GM19239 (cell line): Measurements from ENCODE around the gene RBKS.

Experiments used
- DNase-seq: peaks from one replicate; pipeline ENCODE4 v3.0.0; 2011; ENCODE audit warnings: low spot score; ENCODE audit not compliant: insufficient read length
- FAIRE-seq: peaks from 2 replicates; lab custom pipeline; 2011; peaks lifted over from hg19 to GRCh38; lab: Jason Lieb, UNC

RBKS gene

DNA sequence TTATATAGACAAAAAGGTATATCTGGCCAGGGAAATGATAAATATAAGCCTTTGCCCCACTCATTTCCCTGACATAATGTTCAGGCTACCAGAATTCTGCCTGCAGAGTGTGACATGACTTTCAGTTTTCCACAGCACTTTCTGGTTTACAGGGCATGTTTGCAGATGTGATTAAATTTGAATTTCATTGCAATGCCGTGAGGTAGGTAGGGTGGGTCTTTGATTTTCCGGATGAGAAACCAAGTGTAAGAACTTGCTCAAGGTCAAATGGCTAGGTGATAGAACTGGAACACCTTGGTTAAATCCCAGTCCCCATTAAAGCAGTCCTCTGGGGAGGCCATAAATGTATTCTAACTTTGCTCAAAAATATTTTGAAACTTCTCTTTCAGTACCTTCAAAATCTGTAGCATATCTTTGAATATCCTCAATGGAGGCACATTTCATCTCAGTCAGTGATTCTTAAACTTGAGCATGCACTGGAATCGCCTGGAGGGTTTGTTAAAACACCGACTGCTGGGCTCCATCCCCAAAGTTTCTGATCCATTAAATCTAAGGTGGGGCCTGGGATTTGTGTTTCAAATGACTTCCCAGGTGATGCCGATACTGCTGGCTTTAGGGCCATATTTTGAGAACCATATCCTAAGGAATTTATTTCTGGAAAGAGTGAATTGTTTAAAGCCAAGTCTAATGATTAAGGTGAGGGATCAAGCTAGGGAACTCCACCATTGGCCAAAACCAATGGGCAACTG lies 83.7 kb downstream of the RBKS start:
- no peak for DNase-seq
- no peak for FAIRE-seq

DNA sequence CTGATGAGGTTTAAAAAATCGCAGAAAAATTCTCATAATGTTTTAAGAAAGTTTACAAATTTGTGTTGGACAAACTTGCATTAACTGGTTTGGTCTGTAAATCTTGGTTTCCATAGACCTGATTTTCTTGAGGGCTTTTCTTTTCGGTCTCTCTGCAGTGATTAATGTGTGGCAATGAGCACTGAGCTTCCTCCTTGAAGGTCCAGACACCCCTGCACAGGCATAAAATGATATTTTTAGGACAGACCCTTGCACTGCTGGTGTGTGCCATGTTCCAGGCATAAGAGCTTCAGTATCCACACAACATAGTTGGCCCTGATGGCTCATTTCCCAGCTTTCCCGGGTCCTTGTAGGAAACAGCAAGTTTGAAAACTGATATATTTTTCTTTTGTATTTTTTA lies 85.0 kb downstream of the RBKS start:
- DNase-seq, result no peak

DNA sequence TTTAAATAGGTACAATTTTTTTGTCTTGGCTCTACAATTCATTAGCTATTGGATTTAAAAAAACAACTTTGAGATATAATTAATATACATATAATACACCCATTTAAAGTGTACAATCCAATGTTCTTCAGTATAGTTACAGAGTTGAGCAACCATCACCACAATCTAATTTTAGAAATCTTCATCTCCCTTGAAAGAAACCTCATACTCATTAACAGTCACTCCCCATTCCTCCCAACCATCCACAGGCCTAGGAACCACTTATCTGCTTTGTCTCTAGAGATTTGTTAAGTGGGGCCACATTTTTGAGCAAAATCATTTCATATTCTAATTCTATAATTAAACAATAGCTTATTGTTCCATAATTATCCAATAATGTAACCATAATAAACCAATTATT lies 86.0 kb downstream of the RBKS start:
- no peak for FAIRE-seq
- no peak for DNase-seq

More for the DNA sequence above, 85.0 kb downstream of the RBKS start:
- FAIRE-seq, result no peak

DNA sequence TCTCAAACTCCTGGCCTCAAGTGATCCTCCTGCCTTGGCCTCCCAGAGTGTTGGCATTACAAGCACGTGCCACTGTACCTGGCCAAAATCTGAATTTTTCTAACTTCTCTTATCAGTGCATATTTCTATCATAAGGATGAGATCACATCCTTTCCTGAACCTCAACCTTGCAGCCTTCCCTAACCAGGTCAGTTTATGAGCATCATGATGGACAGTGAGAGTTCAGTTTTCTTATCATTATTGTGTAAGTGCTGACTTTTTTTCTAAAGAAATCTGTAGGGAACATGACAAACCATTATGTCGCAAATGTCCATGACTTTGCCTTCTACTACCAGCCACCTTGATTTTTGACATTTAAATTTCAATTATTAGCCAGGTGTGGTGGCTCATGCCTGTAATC lies 87.1 kb downstream of the RBKS start:
- FAIRE-seq (no peak), DNase-seq (no peak)

DNA sequence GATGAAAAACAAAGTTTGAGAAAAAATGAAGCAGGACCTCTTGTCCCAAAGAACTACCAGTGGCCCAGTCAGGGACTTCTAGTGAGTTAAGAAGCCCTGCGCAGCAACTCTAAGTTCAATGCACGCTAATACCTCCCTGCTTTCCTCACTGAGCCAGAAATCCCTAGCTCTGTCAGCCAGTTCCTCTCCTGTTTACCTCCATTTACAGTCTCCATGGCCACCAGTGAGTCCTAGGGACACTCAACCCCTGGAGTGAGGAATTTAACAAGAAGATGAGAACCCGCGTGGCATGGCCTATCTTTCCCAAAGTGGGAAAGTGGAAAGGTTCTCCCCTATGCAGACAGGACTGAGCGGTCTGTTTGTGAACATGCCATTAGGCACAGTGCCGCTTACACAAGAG lies 87.6 kb downstream of the RBKS start:
- no peak for FAIRE-seq
- DNase-seq, result no peak

DNA sequence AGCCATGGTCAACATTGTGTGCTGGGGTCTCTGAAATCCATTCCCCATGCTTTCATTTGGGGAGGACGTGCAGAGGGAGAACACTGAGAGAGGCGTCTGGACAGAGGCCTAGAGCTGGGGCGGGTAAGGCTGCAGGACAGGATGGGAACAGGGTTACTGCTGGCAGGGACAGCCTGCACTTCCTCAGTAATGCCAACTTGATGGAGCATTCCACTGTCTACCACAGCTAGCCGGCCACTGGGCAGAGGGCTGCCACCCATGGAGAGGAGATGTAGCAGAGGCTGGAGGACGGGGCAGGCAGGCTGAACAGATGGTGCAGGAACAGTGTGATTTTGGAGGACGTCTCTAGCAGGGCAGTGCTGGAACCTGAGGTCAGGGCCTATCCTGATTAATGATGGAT lies 89.3 kb downstream of the RBKS start:
- DNase-seq (no peak), FAIRE-seq (no peak)

DNA sequence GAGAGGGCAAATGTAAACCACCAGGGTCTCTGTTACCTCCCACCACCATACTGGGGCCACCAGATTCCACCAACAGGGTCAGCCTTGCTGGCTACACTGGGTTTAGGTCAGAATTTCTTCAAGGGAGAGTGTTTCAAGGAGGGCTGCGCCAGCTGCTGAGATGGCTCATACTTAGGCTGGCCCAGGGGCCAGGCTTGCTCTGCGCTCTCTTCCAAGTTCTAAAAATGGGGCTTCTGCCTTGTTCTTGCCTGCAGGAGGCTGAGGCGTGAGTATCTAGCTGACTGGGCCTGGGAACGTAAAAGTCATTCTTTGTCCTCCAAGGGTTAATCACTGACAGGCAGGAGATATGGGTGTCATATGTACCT lies 90.6 kb downstream of the RBKS start:
- DNase-seq (no peak), FAIRE-seq (no peak)

DNA sequence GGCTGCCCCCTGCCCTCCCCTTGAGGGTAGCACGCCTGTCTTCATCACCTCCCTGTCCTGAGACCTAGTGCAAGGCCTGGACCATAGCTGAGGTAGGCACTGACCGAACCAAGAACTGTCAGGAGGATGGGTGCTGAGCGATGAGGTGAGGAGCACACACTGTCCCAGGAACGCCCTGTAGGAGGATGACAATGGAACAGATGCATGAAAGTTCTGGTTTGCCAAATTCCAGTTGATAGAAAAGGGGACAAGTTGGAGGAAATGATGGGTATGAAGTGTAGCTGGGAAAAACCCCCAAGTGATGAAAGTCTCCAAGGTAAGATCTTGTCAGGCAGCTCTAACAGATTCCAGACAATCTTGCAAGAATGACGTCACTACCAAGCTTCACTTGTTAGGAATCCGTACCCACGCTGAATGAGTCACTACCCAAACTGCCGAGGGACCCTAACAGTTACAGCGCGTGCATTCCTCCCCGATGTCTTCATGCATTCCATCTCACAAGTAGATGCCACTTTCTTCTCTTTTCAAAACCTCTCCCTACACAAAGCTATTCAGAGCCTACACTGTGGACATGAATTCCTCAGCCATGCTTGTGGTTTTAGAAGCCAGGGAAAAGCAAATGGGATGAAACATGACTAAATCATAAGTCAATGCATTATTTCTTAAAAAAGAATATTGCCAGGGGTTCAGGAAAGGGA lies 91.1 kb downstream of the RBKS start:
- DNase-seq (no peak), FAIRE-seq (no peak)

DNA sequence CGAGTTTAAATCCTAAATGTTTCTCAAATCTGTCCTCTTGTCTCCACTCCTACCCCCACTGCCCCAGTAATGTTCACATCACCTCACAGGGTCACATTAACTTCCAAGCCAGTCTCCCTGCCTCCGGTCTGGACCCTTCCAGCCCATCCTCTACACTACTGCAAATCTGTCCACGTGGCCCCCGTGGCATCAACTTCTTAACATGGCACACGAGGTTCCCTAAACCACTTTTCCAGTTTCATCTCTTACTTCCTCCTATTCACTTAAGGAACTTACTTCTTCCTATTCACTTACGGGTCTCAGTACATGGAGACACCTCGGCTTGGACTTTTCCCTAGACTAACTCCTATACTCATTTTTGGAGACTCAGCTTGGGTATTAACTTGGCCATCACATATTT lies 91.7 kb downstream of the RBKS start:
- DNase-seq, result no peak
- FAIRE-seq, result no peak

DNA sequence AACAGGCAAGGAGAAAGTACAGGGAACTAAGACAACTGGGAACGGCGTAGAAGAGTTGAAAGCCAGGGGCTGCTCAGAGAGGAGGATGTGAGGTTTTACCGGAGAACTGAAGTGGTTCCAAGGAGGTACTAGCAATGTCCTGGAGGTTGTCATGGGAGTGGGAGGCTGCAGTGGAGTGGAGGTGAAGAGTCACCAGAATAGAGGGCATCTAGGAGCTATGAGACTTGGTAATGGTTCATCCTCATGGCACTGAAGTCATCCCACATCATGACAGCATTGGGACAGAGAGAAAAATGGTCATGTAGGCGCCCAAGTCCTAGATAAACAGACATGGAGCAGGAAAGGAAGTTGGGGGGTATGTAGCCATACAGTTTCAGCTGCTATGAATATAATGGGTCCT lies 92.3 kb downstream of the RBKS start:
- DNase-seq (no peak), FAIRE-seq (no peak)

DNA sequence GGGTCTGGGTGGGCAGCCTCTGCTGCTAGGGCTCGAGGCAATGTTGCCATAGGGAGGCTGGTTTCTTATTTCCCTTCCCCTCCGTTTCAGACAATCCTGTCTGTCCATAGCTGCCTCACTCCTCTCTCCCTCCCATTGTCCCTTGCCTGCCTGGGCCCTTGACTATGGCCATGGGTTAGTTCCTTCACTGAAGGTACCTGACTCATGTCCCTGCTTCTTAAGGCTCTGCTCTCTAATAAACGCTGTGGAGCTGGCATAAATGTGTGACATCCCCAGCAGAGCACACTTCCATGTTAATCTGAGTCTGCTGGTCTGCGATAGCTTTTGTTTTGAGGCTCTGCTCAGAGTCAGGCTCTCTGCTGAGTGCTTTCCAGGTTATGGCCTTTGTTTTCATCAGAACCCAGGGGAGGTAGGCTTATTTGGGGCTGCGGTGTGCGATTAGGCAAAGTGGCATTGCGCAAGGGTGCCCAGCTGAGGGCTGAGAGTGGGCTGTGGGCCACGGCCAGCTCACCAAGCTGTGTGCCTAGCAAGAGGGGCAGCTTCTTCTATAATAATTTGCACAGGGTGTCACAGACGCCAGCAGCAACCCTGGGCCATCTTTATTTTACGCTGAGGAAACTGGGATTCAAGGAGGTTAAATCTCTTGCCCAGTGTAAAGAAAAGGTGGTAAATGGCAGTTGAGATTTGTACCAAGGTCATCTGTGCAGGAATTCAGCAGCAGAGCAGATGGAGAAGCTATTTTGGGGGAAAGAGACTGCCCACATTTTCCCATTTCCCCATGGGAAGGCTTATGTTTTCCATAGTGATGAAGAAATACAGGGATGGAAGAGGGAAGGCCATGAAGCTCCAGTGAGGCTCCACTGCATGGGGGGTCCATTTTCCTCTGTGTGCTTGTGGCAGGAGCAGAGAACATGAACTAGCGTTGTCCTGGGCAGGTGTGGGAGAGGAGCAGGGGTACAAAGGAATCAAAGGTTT lies 93.1 kb downstream of the RBKS start:
- no peak for DNase-seq
- no peak for FAIRE-seq

DNA sequence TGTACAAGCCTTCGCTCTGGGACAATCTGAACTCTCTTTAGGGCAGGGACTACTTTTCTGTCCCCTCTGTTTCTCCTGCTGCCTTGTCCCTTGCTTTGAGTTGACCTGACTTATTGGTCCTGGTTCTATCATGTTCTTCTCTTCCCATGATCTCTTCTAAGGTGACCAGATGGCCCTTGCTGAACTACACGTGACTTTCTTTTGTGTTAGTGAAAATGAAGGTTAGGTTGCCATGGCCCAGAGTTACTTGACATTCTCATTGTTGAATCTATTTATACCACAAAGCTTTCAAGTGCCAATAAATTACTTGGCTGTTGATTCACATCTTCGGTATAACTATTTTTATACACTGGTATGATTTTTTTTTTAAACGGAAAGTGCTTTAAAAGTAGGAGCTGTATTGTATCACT lies 94.3 kb downstream of the RBKS start:
- no peak for FAIRE-seq
- DNase-seq, result no peak

DNA sequence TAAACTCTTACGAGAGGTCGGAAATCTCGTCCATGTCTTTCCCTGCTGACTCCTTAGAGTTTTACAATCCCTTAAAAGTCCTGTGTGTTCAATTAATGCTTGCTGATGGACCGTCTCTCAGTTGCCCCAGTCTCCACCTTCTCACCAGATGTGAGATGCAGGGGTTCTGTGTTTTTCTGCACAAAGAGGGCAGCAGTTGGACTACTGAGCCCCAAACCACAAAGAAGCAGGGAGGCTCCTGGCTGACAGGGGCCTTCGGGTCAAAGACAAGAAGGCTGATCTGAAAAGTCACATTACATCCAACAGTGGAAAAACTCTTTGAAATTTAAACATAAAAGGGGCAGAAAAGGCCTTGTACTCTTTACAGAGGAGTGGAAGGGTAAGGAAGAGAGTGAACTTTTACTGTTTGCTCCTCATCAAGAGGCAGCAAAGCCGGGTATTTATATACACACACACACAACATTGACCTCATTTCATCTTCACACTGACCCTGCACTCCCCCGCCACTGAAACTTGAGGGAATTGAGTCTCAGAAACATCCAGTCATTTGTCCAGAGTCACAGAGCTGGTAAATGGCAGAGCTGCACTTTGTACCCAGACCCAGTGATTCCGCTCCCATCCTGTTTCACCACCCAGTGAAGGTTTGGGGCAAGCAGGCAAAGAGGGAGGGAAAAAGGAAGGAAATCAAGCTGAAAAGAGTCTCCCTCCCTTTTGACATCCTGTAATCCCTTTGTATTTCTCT lies 94.9 kb downstream of the RBKS start:
- DNase-seq, result no peak
- no peak for FAIRE-seq

DNA sequence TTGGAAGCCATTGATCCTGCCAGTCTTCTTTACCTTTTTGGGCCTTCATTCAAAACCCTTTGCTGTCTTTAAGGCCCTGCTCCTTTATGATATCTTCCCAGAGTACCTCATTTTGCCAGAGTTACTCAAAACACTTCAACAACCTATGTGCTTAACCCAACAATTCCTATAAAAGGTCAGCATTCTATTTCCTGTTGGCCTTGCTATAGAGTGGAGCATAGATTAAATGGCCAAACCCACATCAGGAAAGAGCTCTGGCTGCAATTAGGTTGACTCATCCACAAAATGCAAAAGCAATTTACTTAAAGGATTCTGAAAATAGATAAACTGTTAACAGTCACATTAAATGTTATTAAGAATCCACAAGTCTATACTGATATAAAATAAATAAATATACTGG lies 97.4 kb downstream of the RBKS start:
- FAIRE-seq, result no peak
- no peak for DNase-seq

DNA sequence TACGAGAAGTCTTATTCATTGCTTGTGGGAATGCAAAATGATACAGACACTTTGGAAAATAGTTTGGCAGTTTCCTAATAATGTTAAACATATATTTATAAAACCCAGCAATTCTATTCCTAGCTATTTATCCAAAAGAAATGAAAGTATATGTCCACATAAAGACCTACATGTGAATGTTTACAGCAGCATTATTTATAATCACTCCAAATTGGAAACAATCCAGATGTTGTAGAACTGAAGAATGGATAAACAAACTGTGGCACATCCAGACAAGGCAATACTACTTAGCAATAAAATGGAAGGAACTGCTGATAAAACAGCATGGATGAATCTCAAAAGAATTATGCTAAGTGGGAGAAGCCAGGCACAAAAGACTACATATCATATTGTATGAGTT lies 99.4 kb downstream of the RBKS start:
- no peak for DNase-seq
- FAIRE-seq, result no peak

DNA sequence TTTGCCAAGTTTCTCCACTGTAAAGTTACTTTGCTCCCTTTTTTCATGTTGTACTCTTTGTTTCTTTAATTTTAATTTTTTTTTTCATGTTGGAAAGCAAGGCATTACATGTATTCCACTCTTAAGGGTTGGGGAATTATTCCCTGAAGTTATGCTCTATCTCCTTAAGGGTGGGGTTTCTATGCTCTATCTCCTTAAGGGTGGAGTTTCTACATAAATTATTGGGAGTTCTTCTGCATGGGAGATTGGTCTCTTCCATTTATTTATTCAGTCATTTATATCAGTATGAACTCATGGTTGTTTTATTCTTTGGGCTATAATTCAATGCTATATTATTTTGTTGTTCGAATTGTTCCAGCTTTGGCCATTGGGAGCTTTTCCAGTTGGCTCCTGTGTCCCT lies 107.5 kb downstream of the RBKS start:
- no peak for FAIRE-seq
- DNase-seq, result no peak

DNA sequence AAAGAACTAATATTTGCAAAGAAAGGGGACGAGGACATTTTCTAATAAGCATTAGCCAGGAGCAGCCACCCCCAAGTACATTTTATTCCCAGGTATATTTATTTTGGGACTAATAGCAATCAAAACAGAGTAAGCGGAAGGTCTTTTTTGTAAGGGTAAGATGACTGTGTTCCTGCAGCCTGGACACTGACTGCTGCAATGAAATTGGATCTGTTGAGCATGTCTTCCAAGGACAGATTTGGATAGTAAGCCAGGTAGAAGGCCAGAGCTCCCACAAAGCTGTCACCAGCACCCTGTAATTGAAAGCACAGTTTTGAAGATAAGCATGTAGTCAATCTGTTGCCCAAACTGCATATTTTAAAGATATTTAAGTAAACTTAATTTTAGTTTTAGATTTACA lies 108.7 kb downstream of the RBKS start:
- no peak for FAIRE-seq
- DNase-seq, result no peak

DNA sequence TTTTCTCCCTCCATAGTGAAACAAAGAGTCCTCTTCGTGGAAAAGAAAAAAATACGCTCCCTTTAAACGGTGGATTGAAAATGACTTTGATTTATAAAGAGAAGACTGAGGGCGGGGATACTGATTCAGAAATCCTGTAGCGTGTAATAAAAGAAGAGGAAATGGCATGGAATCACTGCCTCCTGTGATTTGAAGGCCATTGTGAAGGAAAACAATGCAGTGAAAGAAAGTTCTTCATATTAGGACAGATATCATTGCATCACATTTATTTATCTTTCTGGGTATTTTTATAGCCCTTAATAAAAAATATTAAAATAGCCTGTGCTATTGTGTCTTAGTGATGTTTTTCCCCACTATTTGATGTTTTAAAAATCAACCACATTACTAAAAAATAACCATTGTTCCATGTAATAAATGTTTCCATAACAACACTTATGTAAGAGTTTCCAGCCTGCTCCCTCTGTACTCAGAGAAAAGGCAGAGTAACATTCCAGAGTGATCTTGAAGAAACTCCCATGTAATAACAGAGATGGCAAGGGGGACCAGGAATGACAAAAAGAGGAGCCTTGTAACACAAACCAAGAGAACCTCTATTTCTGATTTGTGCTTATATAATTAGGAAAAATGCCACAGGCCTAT lies 110.7 kb downstream of the RBKS start:
- FAIRE-seq (no peak), DNase-seq (no peak)

DNA sequence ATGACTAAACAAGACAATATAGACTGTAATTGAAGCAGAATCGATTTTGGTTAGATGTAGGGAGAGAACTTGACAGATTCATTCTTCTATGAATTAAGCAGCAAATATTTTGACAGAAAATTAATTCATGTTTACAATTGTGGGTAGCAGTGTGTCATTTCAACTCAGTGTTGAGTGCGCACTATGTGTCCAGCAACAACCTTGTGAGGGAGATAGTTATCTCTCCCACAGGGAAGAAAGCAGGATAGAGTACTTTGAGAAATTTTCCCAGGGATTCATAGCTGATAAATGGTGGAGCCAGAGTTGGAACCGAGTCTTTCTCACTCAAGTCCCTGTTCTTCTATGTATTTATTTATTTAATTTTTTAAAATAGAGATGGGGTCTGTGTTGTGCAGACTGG lies 113.5 kb downstream of the RBKS start:
- DNase-seq (no peak), FAIRE-seq (no peak)

DNA sequence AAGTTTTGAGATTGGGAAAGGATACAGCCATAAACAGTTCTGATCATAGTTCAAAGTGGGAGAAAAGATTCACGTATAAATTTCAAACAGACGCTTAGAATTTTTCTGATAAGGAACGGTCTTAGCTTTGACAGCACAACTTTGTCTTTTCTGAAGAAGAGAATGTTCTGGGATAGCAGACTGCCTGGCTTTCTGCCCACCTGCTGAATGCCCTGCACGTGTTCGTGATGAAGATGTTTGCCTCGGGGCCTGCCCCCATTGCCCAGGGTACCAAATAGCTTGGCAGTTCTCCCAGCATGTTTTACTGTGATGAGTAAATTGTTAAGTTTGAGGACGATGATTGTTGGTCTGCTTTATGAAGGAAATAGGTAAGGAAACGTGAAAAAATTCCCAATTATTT lies 114.1 kb downstream of the RBKS start:
- FAIRE-seq (no peak), DNase-seq (no peak)
